ENCODE data around the gene EIF2S2. TPM values are rescaled to one million over a fixed set of nuclear protein-coding genes. Genes with fewer than 3 reads are reported as not detected.

Gene EIF2S2
- total and polyA plus RNA-seq, 12 donors = 22.2 to 67.7 (median 41.1) TPM

DNA sequence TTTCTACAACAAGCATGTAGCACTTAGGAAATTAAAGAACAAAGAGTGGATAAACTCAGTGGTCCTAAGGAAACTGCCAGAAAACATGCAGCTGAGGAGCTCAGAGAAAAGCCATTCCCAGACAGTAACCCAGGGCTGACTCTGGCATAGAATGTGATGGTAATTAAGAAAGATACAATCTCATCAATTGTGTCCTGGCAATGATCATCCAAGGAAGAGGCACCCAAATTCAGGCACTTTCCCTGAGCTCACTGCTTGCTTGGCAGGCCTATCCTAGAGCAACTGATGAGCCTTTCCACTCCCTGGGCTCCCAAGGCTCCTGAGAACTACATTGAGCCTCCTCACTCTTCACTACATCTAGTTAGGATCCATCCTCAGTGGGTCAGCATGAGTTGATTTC is 16.2 kb downstream of the EIF2S2 start:
- H3K27me3 ChIP-seq = no peaks in the 10 kb centered on the region
- DNase-seq = no peak
- TF ChIP-seq, protein P1, sequence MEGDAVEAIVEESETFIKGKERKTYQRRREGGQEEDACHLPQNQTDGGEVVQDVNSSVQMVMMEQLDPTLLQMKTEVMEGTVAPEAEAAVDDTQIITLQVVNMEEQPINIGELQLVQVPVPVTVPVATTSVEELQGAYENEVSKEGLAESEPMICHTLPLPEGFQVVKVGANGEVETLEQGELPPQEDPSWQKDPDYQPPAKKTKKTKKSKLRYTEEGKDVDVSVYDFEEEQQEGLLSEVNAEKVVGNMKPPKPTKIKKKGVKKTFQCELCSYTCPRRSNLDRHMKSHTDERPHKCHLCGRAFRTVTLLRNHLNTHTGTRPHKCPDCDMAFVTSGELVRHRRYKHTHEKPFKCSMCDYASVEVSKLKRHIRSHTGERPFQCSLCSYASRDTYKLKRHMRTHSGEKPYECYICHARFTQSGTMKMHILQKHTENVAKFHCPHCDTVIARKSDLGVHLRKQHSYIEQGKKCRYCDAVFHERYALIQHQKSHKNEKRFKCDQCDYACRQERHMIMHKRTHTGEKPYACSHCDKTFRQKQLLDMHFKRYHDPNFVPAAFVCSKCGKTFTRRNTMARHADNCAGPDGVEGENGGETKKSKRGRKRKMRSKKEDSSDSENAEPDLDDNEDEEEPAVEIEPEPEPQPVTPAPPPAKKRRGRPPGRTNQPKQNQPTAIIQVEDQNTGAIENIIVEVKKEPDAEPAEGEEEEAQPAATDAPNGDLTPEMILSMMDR (IDR thresholded peaks at IDR 0.05) = no peak
- no peak for ATAC-seq
- no peak overlapping the region for H3K4me3 ChIP-seq
- intact Hi-C loops (cut with DNase I) = no loop called here
- no peak overlapping the region for H3K27ac ChIP-seq
- no peaks in the 10 kb centered on the region for H3K9me3 ChIP-seq
- peaks cover 0 to 100% (median 65%) of the 10 kb centered on the region in 9 donors for H3K36me3 ChIP-seq
- peaks cover 0 to 5% (median 2%) of the 10 kb centered on the region in 9 donors for H3K4me1 ChIP-seq

DNA sequence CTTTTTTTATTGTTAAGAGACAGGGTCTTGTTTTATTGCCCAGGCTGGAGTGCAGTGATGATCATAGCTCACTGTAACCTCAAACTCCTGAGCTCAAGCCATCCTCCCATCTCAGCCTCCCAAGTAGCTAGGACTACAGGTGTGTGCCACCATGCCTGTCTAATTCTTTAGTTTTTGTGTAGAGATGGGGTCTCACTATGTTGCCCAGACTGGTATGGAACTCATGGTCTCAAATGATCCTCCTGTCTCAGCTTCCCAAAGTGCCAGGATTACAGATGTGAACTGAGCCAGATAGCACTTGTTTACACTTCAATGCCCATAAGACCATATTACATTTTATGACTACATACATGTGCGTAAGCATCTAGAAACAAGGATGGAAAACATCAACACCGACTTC is 18.1 kb downstream of the EIF2S2 start:
- 93 to 95% methylated on average over 2 of the region's 2 CpGs for WGBS, 2 donors

DNA sequence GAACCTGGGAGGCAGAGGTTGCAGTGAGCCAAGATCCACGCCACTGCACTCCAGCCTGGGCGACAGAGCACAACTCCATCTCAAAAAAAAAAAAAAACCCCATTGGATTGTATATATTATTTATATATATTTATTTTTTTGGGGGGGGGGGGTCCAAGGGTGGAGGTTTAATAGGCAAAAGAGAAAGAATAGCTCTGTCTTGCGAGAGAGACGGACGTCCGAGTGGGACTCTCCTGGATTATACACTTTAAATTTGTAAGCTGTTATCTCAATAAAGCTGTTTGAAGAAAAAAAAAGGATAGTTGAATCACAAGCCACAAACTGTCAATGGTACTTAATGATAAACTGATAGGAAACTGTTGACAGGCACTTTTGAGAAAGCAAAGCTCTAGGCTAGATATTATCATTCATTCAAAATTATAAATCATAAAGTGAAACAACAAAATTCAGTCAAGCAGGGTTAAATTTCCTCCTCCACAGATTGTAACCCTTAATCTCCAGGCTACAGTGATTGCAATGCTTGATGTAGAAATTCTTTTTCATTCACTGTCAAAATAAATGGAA is 20.3 kb downstream of the EIF2S2 start:
- Histone ChIP-seq H3K36me3 (peaks cover 0 to 100% (median 72%) of the 10 kb centered on the region in 9 donors), H3K9me3 (no peaks in the 10 kb centered on the region), H3K4me3 (no peak overlapping the region), H3K27me3 (no peaks in the 10 kb centered on the region), H3K4me1 (peaks cover 0 to 29% (median 23%) of the 10 kb centered on the region in 9 donors), H3K27ac (no peak overlapping the region)
- TF ChIP-seq, protein P1 (IDR thresholded peaks at IDR 0.05) = no peak
- DNase-seq (no peak), ATAC-seq (no peak)
- intact Hi-C loops (cut with DNase I) = no loop called here
- 92 to 95% methylated on average over 6 of the region's 6 CpGs for WGBS, 2 donors

More for the DNA sequence above, 18.1 kb downstream of the EIF2S2 start:
- no peak overlapping the region for H3K4me3 ChIP-seq
- no peak overlapping the region for H3K27ac ChIP-seq
- DNase-seq (no peak), ATAC-seq (no peak)
- intact Hi-C loops (cut with DNase I) = no loop called here
- TF ChIP-seq, protein P1 (IDR thresholded peaks at IDR 0.05) = no peak
- H3K27me3 ChIP-seq = no peaks in the 10 kb centered on the region
- H3K4me1 ChIP-seq = peaks cover 0 to 25% (median 17%) of the 10 kb centered on the region in 9 donors
- peaks cover 0 to 100% (median 72%) of the 10 kb centered on the region in 9 donors for H3K36me3 ChIP-seq
- no peaks in the 10 kb centered on the region for H3K9me3 ChIP-seq

DNA sequence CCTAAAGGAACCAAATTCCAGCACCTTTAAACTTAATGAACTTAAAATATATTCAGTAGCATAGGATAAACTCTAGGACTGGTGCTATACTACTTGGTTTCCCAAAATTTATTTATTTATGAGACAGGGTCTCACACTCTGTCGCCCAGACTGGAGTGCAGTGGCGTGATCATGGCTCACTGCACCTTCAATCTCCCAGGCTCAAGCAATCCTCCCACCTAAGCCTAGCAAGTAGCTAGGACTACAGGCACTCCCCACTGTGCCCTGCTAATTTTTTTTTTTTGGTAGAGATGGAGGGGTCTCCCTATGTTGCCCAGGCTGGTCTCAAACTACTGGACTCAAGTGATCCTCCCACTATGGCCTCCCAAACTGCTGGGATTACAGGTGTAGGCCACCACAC is 21.4 kb downstream of the EIF2S2 start:
- H3K27me3 ChIP-seq = no peaks in the 10 kb centered on the region
- no peak overlapping the region for H3K4me3 ChIP-seq
- ATAC-seq (no peak), DNase-seq (no peak)
- H3K4me1 ChIP-seq = peaks cover 0 to 29% (median 23%) of the 10 kb centered on the region in 9 donors
- peaks cover 0 to 99% (median 63%) of the 10 kb centered on the region in 9 donors for H3K36me3 ChIP-seq
- intact Hi-C loops (cut with DNase I) = no loop called here
- peak overlapping the region in 3 of 10 donors; percentile 38 to 44 (median 41) for H3K27ac ChIP-seq
- TF ChIP-seq, protein P1 (IDR thresholded peaks at IDR 0.05) = no peak
- no peaks in the 10 kb centered on the region for H3K9me3 ChIP-seq
- 97 to 100% methylated on average over 2 of the region's 2 CpGs for WGBS, 2 donors
